ENCODE data around the gene ABHD2. TPM values are rescaled to one million over a fixed set of nuclear protein-coding genes. Genes with fewer than 3 reads are reported as not detected.
A peak's percentile ranks its signal among the peaks of the same experiment; 100 is the strongest.
"Not testable (repeated sequence)": the region's sequence is repeated elsewhere in the genome, so short reads cannot be mapped to it uniquely, and the experiment has no call there.

Gene ABHD2
- total RNA-seq, 4 donors from 2014 or later = 19.3 to 150 (median 64.5) TPM

DNA sequence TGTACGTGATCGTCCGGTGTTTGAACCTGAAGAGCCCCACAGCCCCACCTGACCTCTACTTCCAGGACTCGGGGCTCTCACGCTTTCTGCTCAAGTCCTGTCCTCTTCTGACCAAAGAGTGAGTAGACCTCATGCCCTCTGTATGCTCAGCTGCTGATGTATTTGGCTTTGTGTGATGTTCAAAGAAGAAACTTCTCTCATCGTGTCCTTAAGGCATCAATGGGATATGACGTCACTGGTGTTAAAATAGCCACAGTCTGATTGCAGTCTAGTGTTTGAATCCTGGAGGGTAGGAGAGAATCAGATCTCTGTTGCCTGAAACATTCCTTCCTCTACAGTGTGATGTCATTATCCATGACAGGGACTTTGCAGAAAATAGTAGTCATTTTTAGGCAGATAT lies 28.1 kb downstream of the ABHD2 start:
- intact Hi-C loops (cut with DNase I; ENCODE audit: low total_unique reads) = no loop called here
- peaks cover 49 to 83% of the 10 kb centered on the region in 2 donors for H3K4me1 ChIP-seq
- H3K27ac ChIP-seq = peak overlapping the region; percentile 68 to 99 (median 72)
- H3K27me3 ChIP-seq = no peaks in the 10 kb centered on the region
- H3K36me3 ChIP-seq = peaks cover 0 to 32% of the 10 kb centered on the region in 2 donors
- in situ Hi-C loops (cut with MboI; ENCODE audit: low sequenced_read_pairs in 4 of 4) = no loop called here
- TF ChIP-seq, protein P1, sequence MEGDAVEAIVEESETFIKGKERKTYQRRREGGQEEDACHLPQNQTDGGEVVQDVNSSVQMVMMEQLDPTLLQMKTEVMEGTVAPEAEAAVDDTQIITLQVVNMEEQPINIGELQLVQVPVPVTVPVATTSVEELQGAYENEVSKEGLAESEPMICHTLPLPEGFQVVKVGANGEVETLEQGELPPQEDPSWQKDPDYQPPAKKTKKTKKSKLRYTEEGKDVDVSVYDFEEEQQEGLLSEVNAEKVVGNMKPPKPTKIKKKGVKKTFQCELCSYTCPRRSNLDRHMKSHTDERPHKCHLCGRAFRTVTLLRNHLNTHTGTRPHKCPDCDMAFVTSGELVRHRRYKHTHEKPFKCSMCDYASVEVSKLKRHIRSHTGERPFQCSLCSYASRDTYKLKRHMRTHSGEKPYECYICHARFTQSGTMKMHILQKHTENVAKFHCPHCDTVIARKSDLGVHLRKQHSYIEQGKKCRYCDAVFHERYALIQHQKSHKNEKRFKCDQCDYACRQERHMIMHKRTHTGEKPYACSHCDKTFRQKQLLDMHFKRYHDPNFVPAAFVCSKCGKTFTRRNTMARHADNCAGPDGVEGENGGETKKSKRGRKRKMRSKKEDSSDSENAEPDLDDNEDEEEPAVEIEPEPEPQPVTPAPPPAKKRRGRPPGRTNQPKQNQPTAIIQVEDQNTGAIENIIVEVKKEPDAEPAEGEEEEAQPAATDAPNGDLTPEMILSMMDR (IDR thresholded peaks at IDR 0.05 in 4 of 5, conservative IDR thresholded peaks at IDR 0.05 in 1 of 5) = no peak
- peak; percentile 12 to 36 for TF ChIP-seq POLR2A (IDR thresholded peaks at IDR 0.05)
- peak in 1 of 2 donors; percentile 47 for DNase-seq
- ATAC-seq = peak; percentile 57 to 63
- H3K9me3 ChIP-seq = no peaks in the 10 kb centered on the region
- no peak overlapping the region for H3K4me3 ChIP-seq

DNA sequence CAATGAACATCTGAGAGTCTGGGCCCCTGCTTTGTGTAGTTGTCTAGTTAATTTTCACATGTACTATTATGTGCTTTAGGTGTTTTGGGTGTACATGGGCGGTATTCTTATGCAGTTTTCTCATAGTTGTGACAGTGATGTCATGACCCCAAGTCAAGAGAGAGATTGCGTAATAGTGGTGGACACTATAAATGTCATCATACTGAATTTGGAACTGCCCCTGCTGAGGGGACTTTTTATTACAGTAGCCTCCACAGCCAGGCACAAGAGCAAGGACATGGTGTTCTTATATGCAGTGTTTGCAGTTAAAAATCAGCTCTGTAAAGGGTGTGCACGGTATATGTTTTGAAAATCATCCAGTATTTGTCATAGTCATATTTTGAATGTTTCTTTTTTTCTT lies 29.5 kb downstream of the ABHD2 start:
- Histone ChIP-seq H3K4me3 (no peak overlapping the region), H3K27me3 (no peaks in the 10 kb centered on the region), H3K4me1 (peaks cover 49 to 69% of the 10 kb centered on the region in 2 donors), H3K9me3 (no peaks in the 10 kb centered on the region), H3K27ac (peak overlapping the region; percentile 68 to 99 (median 72)), H3K36me3 (peaks cover 0 to 32% of the 10 kb centered on the region in 2 donors)
- in situ Hi-C loops (cut with MboI; ENCODE audit: low sequenced_read_pairs in 4 of 4) = no loop called here
- intact Hi-C loops (cut with DNase I; ENCODE audit: low total_unique reads) = no loop called here
- no peak for DNase-seq
- TF ChIP-seq POLR2A (IDR thresholded peaks at IDR 0.05) = no peak
- TF ChIP-seq, protein P1 (IDR thresholded peaks at IDR 0.05 in 4 of 5, conservative IDR thresholded peaks at IDR 0.05 in 1 of 5) = no peak
- ATAC-seq = peak; percentile 25 to 52

DNA sequence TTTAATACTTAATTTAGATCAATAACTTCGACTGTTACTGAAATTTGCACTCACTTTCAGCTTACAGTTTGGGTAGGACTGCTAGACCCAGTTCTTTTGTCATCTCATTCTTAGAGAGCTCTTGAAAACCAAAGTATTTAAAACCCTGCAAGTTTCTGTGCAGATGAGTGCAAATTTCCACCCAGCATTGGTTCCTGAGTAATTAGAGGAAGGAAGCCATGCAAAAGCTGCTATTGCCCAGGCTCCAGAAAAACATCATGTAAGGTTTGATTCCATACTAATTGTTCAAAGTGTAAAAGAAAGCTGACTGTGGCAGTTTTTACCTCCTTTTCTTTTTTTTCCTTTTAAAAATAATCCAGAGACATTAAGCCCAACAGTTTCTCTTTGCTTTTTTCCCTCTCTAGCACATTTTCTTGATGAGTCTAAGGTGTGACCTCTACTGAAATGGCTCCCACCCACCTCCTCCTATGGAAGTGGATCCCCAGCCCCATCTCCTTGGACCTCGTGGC lies 30.3 kb downstream of the ABHD2 start:
- in situ Hi-C loops (cut with MboI; ENCODE audit: low sequenced_read_pairs in 4 of 4) (no loop called here), intact Hi-C loops (cut with DNase I; ENCODE audit: low total_unique reads) (no loop called here)
- Histone ChIP-seq H3K27ac (peak overlapping the region; percentile 68 to 99 (median 72)), H3K4me1 (peaks cover 44 to 61% of the 10 kb centered on the region in 2 donors), H3K4me3 (no peak overlapping the region), H3K9me3 (no peaks in the 10 kb centered on the region), H3K27me3 (no peaks in the 10 kb centered on the region), H3K36me3 (peaks cover 0 to 32% of the 10 kb centered on the region in 2 donors)
- no peak for ATAC-seq
- no peak for DNase-seq
- TF ChIP-seq, protein P1 (IDR thresholded peaks at IDR 0.05 in 4 of 5, conservative IDR thresholded peaks at IDR 0.05 in 1 of 5) = no peak
- no peak for TF ChIP-seq POLR2A (IDR thresholded peaks at IDR 0.05)

DNA sequence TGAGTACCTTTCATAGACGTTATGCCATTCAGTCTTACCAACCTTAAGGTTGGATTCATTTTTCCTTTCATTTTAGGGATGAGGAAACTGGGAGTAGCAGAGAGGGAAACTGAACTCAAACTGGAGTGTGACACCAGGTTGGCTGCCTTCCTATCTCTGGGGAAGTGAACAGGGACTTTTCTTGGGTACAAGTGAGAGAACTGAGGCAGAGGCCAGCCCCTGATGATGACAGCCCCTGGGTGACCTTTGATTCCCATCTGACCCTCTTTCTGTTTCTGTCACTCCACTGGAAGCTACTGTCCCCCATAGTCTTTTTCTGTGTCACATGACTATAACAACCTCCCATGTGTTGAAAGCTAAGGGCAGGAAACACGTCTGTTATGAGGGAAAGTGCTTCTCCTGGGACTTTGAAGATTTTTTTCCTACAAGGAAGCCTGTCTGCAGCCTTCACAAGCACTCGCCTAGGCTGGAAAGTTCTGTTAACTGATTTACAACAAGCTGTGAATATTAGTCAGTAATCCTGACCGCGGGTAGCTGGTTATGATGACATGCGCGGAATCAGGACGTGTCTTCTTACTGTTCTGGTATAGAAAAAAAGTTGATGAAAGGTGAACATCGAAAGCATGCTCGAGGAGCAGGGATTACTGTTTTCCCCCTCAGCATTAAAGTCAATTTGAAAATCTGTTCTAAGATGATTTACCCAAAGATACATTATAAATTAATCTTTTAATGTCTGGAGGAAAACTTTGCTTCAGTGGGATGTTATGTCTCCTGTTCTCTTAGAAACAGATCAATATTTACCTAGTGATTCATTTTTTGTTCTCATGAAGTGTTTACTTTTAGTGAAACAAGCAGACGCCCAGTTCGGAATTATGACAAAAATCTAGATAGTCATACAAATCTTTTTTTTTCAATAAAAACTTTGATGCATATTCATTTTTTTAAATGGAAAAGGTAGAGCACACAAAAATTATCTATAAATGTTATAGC lies 31.5 kb downstream of the ABHD2 start:
- in situ Hi-C loops (cut with MboI; ENCODE audit: low sequenced_read_pairs in 4 of 4) = no loop called here
- H3K4me3 ChIP-seq = no peak overlapping the region
- peaks cover 0 to 41% of the 10 kb centered on the region in 2 donors for H3K36me3 ChIP-seq
- ATAC-seq = peak; percentile 10 to 21
- no peaks in the 10 kb centered on the region for H3K9me3 ChIP-seq
- no peaks in the 10 kb centered on the region for H3K27me3 ChIP-seq
- DNase-seq = no peak
- peak overlapping the region; percentile 68 to 99 (median 72) for H3K27ac ChIP-seq
- TF ChIP-seq, protein P1 (IDR thresholded peaks at IDR 0.05 in 4 of 5, conservative IDR thresholded peaks at IDR 0.05 in 1 of 5) = no peak
- no peak for TF ChIP-seq POLR2A (IDR thresholded peaks at IDR 0.05)
- H3K4me1 ChIP-seq = peaks cover 44 to 60% of the 10 kb centered on the region in 2 donors
- intact Hi-C loops (cut with DNase I; ENCODE audit: low total_unique reads) = no loop called here

DNA sequence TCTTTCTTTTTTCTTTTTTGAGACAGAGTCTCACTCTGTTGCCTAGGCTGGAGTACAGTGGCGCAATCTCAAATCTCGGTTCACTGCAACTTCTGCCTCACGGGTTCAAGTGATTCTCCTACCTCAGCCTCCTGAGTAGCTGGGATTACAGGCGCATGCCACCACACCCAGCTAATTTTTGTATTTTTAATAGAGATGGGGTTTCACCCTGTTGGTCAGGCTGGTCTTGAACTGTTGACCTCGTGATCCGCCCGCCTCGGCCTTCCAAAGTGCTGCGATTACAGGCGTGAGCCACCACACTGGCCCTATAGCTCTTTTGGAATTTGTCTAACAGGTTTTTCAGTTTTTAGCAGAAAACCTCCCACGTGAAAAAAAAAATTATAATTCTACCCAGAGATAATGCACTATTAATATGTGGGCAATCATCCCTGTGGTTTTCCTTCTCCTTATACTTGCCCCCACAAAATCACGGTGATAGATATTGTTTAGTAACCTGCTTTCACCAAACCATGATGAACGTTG lies 32.3 kb downstream of the ABHD2 start:
- H3K4me1 ChIP-seq = peaks cover 39 to 60% of the 10 kb centered on the region in 2 donors
- H3K27me3 ChIP-seq; DNase-seq; intact Hi-C loops (cut with DNase I; ENCODE audit: low total_unique reads); H3K9me3 ChIP-seq; ATAC-seq; H3K4me3 ChIP-seq; in situ Hi-C loops (cut with MboI; ENCODE audit: low sequenced_read_pairs in 4 of 4): not testable (repeated sequence)
- H3K36me3 ChIP-seq = peaks cover 0 to 42% of the 10 kb centered on the region in 2 donors
- H3K27ac ChIP-seq = peak overlapping the region; percentile 14 to 99 (median 72)

Data from gastrocnemius medialis (tissue), 4 donors.